Measurements from ENCODE around the gene IGSF8.
A peak's percentile ranks its signal among the peaks of the same experiment; 100 is the strongest.

IGSF8 gene

GRCh38 chr1:160085686-160086455 is 12.5 kb downstream of the IGSF8 start:
- DNase-seq, result peak; percentile 86 to 94 (median 92)

DNA sequence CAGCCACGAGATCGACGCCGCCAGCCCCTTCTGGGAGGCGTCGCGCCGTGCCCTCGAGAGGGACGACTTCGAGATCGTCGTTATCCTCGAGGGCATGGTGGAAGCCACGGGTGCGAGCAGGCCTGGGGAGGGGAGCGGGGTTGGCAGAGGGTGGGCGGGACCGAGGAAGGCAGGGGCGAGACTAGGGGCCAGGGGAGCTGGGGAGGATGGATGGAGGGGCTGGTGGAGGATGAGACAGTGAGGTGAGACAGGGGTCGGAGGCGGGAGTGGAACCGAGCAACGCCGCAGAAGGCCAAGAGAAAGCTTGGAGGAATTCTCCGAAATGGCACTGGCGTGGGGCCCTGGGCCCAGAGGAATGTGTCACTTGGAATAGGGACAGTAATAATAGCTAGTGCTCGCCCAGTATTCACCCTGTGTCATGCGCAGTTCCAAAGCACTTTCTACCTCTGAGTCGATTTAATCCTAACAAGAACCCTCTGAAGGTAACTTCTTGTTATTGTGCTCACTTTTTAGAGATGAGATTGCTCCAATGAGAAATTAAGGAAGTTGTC is 13.6 kb downstream of the IGSF8 start:
- no peak for DNase-seq

DNA sequence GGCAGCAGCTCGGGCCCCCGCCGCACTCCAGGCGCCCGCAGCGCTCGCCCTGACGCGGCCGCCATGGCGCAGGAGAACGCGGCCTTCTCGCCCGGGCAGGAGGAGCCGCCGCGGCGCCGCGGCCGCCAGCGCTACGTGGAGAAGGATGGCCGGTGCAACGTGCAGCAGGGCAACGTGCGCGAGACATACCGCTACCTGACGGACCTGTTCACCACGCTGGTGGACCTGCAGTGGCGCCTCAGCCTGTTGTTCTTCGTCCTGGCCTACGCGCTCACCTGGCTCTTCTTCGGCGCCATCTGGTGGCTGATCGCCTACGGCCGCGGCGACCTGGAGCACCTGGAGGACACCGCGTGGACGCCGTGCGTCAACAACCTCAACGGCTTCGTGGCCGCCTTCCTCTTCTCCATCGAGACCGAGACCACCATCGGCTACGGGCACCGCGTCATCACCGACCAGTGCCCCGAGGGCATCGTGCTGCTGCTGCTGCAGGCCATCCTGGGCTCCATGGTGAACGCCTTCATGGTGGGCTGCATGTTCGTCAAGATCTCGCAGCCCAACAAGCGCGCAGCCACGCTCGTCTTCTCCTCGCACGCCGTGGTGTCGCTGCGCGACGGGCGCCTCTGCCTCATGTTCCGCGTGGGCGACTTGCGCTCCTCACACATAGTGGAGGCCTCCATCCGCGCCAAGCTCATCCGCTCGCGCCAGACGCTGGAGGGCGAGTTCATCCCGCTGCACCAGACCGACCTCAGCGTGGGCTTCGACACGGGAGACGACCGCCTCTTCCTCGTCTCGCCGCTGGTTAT is 14.2 kb downstream of the IGSF8 start:
- peak in 2 of 4 experiments; percentile 42 to 58 for DNase-seq

- DNase-seq, result no peak
Measured at GRCh38 chr1:160082926-160083325, 15.5 kb downstream of the IGSF8 start.

DNA sequence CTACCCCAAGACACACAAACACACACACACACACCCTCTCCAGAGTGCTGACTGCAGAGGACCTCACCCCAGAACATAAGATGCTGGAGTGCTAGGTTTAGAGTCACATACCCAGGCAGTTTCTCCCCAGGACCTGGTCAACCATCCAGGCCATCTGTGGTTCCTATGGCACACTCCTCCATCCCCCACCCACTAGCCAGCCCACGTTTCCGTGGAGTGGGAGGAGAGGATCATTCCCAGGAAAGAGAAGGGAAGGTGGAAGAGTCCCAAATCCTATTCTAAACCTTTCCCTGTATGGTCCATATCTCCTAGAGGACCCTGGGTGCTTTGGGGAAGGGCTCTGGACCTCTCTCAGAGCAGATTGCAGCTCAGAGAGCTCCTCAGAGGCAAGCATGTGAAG is 15.9 kb downstream of the IGSF8 start:
- DNase-seq, result no peak

DNA sequence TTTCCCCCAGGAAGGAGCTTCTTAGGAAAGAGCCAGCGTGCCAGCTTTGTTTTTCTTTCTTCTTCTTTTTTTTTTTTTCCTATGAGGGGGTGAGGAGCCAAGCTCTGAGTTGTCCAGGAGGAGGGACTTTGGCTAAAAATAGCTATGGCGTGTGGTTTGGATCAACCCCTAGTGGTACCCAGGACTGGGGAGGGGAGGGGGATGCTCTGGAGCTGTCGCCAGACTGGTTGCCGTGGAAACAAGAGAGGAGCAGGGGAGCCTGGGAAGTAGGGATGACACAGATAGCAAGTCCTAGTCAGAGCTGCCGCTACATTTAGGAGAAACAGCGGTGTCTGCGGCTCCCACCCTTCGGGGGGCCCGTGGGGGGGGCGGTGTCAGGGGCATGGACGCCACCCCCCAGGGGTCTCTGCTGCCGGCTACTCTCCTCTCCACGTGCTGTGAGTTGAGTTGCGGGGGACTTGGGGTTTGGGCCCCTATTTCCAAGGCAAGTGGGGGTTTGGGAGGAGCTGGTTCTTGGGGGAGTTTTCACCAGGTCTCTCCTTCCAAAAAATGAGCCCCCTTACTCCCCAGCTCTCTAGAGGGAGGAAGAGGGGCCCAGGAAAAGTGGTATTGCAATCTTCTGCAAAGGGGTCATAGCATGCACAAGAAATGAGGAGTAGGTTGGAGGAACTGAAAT is 17.0 kb downstream of the IGSF8 start, which contains the start of gene KCNJ9:
Gene KCNJ9, plus strand, starts transcription at position 278 of the 676 bp plus-strand sequence. CDS start 2,493 bp downstream, outside the sequence.
- DNase-seq, result peak in 2 of 4 experiments; percentile 18 to 22

- no peak for DNase-seq
Measured at GRCh38 chr1:160080381-160081100, 17.9 kb downstream of the IGSF8 start.

DNA sequence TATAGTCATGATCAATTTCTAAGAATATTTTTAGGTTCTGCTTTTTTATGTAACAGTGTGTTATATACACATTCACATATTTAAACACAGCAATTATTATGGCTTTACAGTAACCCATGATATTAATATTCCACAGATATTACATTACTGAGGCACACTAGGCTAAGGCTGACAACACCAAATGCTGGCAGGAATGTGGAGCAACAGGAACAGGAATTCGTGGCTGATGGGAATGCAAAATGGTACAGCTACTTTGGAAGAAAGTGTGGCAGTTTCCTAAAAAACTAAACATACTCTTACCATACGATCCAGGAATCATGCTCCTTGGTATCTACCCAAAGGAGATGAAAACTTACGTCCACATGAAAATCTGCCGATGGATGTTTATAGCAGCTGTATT is 19.0 kb downstream of the IGSF8 start:
- DNase-seq, result no peak

DNA sequence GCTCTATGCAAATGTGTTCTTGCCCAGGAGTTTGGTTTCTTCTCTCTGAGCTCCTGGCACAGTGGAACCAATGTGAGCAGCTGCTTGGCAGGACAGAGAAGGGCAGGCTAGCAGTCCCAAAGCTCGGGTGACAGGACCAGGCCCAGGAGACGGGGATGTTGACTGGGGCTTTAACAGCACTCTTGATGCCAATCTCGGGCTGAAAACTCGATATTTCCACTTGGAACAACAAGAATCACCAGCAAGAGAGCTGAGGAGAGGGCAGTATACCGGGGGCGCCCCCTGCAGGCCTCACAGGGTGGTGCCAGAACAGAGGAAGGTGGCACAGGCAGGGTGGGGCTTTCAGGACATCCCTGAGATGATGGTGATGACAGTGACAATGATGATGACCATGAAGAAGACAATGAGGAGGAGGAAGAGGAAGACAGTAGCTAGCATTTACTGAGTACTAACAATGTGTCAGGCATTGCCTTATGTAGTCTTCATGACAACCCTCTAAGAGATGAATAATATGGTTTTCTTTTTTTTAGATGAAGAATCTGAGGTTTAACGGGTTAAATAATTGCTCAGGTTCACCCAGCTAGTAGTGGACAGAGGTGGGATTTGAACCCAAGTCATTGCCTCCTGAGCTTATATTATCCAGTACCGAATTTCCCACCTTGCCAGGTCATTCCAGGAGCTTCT is 19.8 kb downstream of the IGSF8 start:
- peak; percentile 59 to 81 (median 64) for DNase-seq

DNA sequence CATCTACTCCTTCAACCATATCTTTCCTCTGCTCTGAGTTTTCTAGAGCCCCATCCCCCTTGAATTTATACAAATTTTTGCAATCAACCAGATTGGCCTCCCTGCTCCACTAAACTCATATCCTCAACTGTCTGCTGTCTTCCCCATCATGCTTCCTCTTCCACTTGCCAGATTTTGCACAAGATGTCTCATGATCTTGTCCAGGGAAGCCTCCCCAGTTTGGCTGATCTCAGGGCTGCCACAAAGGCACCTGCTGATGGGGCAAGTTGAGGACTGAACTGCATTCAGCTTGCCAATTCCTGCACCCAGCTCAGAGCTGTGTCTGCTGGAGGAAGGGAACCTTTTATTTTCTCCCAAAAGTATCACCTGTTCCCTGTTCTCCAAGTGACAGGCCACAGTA is 20.9 kb downstream of the IGSF8 start:
- peak; percentile 71 to 89 (median 84) for DNase-seq

GRCh38 chr1:160076295-160076694 is 22.1 kb downstream of the IGSF8 start:
- DNase-seq, result no peak

- DNase-seq, result peak; percentile 9 to 74 (median 48)
Measured at GRCh38 chr1:160075836-160076235, 22.6 kb downstream of the IGSF8 start.

DNA sequence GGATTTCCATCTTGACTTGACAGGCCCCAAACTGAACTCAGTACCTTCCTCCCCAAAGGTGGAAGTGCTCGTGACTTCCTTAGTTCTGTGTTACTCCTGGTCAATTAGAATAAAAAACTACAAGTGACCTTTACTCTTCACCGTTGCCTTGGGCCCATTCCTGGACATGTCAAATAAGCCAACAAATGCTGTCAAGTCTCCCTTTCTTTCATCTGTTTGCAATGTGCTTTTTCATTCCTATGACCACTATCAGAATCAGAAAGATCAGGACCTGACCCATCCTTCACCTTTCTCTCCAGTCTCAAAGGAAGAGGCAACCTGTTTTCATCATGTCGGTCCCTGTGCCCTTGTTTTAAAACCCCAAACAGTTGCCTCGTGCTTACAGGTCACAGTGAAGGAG is 23.6 kb downstream of the IGSF8 start:
- no peak for DNase-seq

DNA sequence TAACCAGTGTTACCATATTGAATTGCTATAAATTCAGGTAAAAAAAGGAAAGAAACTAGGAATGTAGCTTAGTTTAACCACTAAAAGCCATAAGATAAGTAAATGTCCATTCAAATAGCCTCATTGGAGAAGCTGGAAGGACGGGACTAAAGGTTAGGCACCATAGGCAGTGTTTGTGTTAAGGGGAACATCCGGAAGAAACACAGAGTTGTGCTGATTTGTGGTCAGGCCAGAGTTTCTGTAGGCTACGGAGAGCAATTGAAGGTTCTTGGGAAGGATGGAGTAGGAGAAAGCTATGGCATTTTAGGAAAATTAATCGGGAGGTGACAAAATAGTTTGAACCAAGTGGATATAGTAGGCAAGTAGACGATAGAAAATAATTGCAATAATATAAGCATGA is 27.1 kb downstream of the IGSF8 start:
- DNase-seq, result no peak

DNA sequence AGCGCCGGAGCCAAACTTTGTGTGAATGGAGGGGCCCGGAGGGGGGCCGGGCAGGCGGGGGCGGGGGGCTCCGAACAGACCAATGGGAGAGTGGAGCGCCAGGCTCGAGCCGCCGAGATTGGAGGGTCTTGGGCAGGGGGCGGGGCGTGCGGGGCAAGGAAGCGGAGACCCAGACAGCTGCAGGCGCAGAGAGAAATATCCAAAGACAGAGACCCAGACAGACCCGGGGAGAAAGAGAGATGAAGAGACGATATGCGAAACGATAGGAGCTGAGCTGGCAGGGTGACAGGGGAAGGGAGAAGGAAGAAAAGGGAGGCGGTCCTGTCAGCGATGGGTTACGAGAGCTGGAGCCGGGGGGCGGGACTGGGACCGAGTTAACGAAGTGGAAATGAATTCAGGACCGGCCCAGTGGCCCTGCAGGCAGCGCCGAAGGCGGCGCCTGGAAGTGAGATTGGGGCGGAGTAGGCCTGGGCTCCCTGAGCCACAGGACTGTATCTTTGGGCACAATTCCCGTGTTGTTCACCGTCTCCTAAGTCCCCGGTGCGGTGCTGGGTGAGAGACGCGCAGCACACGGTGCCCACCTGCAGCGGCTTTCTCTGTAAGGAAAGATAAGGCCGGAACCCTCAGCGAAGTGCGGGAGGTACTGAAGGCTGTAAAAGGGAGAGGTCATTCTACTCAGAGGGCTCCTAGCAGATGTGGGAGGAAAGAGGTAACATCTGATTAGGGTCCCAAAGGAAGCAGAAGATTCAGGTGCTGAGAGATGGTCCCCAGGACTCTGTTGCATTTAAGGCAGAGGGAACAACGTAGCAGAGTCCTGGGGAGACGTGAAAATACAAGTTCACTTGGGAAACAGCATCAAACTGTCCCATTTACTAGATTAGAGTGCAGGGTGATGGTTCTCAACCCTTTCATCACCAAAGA is 27.9 kb downstream of the IGSF8 start:
- DNase-seq, result peak; percentile 67 to 84 (median 70)

- peak in 1 of 4 experiments; percentile 15 for DNase-seq
Measured at GRCh38 chr1:160069460-160070231, 28.8 kb downstream of the IGSF8 start, which contains the start of gene KCNJ10. TSS of gene KCNJ10 (minus strand) at chr1:160070160. CDS start at chr1:160042532, 27,628 bp downstream.

- DNase-seq, result no peak
Measured at GRCh38 chr1:160068225-160068624, 30.2 kb downstream of the IGSF8 start.

DNA sequence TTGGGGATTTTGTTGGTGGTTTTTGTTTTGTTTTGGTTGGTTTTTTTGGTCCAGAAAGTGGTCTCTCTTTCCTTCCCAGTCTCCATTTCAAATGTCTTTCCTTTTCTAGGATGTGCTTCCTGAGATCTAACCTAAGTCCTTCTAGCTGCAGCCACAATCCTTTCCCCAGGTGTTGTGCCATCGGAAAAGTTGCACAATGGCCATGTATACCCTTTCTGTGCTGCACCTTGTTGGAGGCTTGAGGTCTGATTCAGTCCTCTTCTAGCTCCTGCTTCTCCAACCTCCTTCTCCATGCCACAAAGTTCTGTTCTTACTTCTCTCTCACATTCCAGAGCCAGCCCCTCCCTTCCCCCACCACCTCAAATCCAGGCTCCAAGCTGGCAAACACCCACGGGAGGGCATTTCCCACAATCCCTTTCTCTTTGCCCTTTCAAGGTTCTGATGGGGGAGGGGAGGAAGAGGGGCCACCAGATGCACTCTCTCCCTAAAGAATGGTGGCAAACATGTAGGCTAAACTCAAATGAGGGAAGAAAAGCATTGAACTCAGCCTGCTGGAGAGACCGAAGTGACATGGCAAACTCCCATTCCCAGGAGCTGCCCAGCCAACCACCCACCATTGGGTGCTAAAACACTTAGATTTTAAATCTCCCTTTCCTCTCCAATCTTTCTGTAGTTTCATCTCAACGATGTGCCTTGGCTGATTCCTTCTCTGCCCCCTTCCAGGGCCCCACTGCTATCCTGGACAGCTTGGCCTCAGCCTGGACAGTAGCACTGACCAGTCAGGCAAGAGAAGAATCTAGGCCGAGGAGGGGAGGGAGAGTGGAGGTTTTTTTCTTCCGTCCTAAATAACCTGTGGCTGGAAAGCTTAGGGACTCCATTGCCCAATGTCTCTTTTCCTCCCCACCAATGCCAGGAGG is 31.3 kb downstream of the IGSF8 start:
- no peak for DNase-seq
